ENCODE measurements around the gene ISM2.

The ISM2 gene

DNA sequence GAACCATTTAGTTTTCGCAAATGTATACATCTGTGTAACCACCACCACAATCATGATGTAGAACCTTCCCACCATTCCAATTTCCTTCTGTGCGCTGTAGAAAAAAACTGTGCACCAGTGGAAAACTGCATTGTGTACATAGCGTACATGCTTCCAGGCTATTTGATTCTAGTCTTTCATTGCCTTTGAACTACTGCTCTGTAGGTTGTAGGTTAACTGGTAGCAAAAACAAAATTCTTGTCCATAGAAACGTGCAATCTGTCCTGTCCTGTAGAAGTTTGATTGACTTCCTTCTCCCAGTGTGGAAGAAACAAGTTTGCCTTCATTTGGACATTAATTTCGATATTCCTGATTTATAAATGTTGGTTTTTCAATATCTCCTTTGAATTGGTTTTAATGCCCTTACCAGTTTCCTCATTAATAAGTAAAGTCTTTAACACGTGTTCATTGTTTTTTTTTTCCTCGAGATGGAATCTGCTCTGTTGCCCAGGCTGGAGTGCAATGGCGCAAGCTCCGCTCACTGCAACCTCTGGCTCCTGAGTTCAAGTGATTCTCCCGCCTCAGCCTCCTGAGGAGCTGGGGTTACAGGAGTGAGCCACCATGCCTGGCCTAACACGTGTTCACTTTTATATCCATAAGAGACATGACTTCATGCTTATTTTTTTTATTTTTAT is 3.6 kb upstream of the ISM2 start:
- no peak for TF ChIP-seq CTCF (IDR thresholded peaks at IDR 0.05; ENCODE audit: extremely low read depth, insufficient read depth, missing control alignments)
- in situ Hi-C loops (cut with MboI; ENCODE audit: low pct_unique_long_range_greater_than_20kb, low sequenced_read_pairs, unreplicated experiment) = no loop called here
- no peak for DNase-seq (ENCODE audit: low spot score)

- DNase-seq (ENCODE audit: low spot score) = peak; percentile 70
- in situ Hi-C loops (cut with MboI; ENCODE audit: low pct_unique_long_range_greater_than_20kb, low sequenced_read_pairs, unreplicated experiment) = no loop called here
- no peak for TF ChIP-seq CTCF (IDR thresholded peaks at IDR 0.05; ENCODE audit: extremely low read depth, insufficient read depth, missing control alignments)
These were observed 440 bp upstream of the ISM2 start for GRCh38 chr14:77498984-77499527.

- no peak for DNase-seq (ENCODE audit: low spot score)
- in situ Hi-C loops (cut with MboI; ENCODE audit: low pct_unique_long_range_greater_than_20kb, low sequenced_read_pairs, unreplicated experiment) = no loop called here
- no peak for TF ChIP-seq CTCF (IDR thresholded peaks at IDR 0.05; ENCODE audit: extremely low read depth, insufficient read depth, missing control alignments)
These were observed 3.3 kb downstream of the ISM2 start for GRCh38 chr14:77495334-77495733.

GRCh38 chr14:77491056-77491455 is 7.6 kb downstream of the ISM2 start:
- in situ Hi-C loops (cut with MboI; ENCODE audit: low pct_unique_long_range_greater_than_20kb, low sequenced_read_pairs, unreplicated experiment) = no loop called here
- no peak for TF ChIP-seq CTCF (IDR thresholded peaks at IDR 0.05; ENCODE audit: extremely low read depth, insufficient read depth, missing control alignments)
- DNase-seq (ENCODE audit: low spot score) = peak; percentile 10

GRCh38 chr14:77490347-77490986 is 8.1 kb downstream of the ISM2 start:
- TF ChIP-seq CTCF (IDR thresholded peaks at IDR 0.05; ENCODE audit: extremely low read depth, insufficient read depth, missing control alignments) = no peak
- in situ Hi-C loops (cut with MboI; ENCODE audit: low pct_unique_long_range_greater_than_20kb, low sequenced_read_pairs, unreplicated experiment) = no loop called here
- DNase-seq (ENCODE audit: low spot score) = no peak

GRCh38 chr14:77489041-77489440 is 9.6 kb downstream of the ISM2 start:
- no peak for TF ChIP-seq CTCF (IDR thresholded peaks at IDR 0.05; ENCODE audit: extremely low read depth, insufficient read depth, missing control alignments)
- DNase-seq (ENCODE audit: low spot score) = no peak
- in situ Hi-C loops (cut with MboI; ENCODE audit: low pct_unique_long_range_greater_than_20kb, low sequenced_read_pairs, unreplicated experiment) = no loop called here
